GM12801 (cell line): ENCODE measurements around the gene SPATA19.

Source experiments
- TF ChIP-seq, protein P1 (sequence below): IDR thresholded peaks from one replicate; pipeline ENCODE4 v1.5.1; 2011; ENCODE audit warnings: control low read depth; ENCODE audit not compliant: insufficient read length; ENCODE audit errors: extremely low read depth

SPATA19 gene

DNA sequence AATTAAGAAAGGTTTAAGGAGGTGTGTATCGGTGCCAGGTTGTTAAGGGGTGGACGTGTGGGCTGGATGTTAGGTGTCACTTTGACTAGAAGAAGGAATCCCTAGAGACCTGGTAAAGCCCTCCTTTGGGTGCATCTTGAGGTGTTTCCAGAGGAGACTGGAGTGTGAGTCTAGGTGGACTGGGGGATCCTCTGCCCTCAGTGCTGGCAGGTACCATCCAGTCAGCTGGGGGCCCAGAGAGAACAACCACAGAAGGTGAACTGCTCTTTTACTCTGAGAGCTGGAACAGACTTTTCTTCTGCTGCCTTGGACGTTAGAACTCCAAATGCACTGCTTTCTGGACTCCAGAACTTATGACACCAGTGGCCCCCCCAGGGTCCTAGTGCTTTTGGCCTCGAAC, 44.0 kb downstream of the SPATA19 start:
- TF ChIP-seq, protein P1, sequence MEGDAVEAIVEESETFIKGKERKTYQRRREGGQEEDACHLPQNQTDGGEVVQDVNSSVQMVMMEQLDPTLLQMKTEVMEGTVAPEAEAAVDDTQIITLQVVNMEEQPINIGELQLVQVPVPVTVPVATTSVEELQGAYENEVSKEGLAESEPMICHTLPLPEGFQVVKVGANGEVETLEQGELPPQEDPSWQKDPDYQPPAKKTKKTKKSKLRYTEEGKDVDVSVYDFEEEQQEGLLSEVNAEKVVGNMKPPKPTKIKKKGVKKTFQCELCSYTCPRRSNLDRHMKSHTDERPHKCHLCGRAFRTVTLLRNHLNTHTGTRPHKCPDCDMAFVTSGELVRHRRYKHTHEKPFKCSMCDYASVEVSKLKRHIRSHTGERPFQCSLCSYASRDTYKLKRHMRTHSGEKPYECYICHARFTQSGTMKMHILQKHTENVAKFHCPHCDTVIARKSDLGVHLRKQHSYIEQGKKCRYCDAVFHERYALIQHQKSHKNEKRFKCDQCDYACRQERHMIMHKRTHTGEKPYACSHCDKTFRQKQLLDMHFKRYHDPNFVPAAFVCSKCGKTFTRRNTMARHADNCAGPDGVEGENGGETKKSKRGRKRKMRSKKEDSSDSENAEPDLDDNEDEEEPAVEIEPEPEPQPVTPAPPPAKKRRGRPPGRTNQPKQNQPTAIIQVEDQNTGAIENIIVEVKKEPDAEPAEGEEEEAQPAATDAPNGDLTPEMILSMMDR: no peak

DNA sequence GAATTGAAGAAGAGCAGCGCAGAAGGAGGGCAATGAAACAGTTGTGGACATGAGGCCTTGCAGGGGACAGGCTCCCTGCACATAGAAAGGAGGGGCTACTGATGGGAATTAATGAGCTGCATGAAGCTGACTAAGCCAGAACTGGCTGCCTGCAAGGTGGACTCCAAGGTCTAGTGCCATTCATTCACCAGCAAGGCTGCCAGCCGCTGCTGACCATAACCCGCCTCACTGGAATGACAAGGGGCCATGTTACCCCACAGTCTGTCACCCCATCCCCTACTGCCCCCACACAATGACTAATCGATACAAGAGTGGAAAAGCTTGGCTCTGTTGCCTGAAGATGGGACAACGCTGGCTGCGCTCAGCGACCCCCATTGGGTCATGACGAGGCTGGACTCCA, 44.6 kb downstream of the SPATA19 start:
- TF ChIP-seq, protein P1: no peak

DNA sequence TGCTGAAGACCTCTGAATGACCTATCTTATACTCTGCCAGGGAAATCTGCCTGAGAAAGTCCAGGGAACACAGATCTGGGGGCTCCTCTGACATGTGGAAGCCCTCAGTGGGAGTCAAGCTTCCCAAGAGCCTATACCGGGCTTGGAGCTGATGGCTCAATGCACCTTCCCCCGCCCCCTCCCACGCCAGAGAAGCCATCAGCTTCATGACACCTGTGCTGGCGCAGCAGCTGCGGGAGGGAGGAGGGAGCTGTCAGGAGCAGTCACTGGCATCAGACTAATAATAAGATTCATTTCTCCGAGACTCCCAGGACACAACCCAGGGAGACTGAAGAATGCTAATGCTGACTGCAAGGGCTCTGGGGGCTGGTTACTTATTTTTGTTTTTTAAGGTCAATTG, 47.8 kb downstream of the SPATA19 start:
- TF ChIP-seq, protein P1: no peak

DNA sequence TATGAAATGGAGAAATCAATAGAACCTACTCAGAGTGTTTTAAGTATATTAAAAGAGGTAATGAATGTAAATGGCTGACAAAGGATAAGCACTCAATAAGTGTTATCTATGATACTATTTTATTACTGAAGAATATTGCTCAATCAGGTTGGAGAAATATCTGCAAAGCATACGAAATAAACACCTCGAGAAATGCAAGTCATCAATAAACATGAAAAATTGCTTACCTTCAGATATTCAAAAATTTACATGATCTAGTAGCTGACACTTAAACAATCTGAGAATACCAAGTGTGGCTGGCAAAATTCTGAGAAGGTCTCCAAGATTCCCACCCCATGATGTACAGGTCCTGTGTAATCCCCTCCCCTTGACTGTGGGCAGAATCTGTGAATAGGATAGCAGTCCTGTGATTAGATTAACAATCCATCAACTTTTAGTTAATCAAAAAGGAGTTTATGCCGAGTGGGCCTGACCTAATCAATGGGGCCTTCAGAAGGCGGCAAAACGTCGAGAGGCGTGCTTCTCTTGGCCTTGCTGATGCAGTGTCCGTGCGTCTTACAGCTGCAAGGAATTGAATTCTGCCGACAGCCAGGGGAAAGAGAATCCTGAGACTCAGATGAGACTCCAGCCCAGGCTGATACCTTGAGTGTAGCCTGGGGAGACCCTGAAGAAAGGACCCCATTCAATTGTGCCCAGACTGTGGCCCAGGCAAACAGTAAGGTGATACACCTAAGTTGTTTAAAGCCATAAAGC, 49.1 kb downstream of the SPATA19 start:
- TF ChIP-seq, protein P1: no peak

DNA sequence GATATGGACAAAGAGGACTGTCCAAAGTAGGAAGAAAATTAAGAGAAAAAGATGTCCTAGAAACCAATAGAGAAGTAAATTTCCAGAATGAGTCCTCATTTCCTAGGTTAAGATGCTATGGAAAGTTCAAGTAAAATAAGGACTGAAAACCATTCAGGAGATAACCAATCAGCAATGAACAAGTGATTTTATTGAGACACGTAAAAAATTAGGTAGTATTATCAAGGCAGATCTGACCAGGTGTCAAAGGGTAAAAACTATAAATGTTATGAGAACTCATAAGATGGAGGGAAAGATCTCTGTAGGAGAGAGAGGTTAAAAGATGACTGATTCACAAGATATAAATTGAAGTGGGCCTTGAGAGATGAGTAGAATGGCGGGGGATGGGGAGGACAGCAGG, 50.2 kb downstream of the SPATA19 start:
- TF ChIP-seq, protein P1: no peak

- TF ChIP-seq, protein P1: no peak
These were observed 51.1 kb downstream of the SPATA19 start for GRCh38 chr11:133794205-133794604.

GRCh38 chr11:133793271-133794035, 51.9 kb downstream of the SPATA19 start:
- TF ChIP-seq, protein P1: no peak
